GM18526 (cell line): Measurements from ENCODE around the gene RRBP1.

Source experiments
- POLR2A ChIP-seq: IDR thresholded peaks from 3 replicates; pipeline ENCODE4 v1.6.1; 2011; ENCODE audit not compliant: insufficient read length; ENCODE audit errors: extremely low read depth

RRBP1 gene

DNA sequence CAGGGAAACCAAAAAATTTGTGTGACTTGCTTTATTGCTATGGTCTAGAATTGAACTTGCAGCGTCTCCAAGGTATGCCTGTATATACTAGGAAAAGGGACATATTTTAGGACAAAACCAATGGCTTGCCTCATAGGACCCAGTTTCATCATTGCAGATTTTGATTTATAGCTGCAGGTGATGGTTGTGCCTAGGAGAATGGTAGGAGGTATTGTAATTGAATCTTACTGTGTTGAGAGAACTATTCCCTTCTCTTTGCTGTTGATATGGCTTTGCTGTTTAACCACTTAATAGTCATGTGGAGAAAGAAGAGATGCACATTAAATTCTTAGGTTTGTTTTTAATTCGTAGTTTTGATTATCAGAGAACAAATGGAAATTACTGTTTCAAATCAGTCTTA, 95.8 kb downstream of the RRBP1 start:
- TF ChIP-seq POLR2A = no peak

DNA sequence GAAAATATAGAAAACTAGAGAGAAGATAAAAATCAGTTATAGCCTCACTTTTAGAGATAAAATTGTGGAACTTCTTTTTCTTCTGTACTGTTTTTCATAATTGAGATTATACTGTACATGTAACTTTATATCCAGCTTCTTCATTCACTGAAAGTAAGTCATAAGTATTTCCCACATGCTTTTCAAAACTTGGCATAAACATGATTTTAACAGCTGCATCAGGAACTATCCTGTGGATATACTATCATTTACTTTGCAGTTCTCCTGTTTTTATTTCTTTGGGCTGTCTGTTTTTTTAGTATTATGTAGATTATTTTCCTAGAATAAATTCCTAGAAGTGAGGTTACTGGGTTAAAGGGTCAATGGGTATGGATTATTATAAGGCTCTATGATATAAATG, 97.4 kb downstream of the RRBP1 start:
- TF ChIP-seq POLR2A = no peak

GRCh38 chr20:17583126-17583525, 98.9 kb downstream of the RRBP1 start:
- TF ChIP-seq POLR2A = no peak

GRCh38 chr20:17580895-17581294, 101.1 kb downstream of the RRBP1 start:
- TF ChIP-seq POLR2A = no peak

DNA sequence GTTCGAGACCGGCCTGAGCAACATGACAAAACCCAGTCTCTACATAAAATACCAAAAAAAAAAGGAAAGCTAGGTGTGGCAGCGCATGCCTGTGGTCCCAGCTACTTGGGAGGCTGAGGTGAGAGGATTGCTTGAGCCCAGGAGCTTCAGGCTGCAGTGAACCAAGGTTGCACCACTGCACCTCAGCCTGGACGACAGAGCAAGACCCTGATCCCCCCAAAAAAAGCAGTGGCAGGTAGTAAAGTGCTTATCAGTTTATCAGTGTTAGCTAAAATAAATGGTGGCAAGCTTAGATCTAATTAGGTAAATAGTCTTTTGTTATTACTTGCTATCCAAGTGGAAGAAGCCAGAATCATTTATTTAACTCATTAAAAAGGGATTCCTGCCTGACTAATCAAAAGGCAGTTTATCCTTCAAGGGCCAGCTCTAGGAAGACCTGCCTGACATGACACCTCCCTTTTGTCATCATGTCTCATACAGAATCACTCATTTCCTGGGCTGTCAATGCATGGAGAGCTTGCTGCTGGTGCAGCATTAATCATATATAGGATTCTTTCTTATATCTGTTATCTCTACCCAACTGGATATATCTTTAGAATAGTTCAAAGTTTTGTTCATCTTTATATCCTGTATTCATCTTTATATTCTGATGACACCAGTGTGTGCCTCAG, 102.5 kb downstream of the RRBP1 start:
- TF ChIP-seq POLR2A = no peak

DNA sequence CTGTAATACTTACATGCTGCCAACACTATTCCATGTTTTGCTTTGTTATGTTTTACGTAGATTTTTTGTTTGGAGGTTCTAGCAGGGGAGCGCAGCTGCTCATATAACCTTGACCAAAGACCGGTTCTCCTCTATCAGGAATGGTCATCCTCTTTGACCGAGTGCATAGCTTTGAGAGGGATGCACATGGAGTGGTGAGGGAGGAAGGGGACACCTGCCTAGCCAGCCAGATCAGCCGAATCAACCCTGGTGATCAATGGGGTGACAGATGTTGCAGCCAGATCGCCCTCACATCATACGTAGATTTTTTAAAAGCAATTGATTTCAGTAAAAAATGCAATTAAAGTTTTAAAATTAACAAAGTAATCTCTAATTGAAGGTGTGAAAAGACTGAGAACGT, 105.8 kb downstream of the RRBP1 start:
- no peak for TF ChIP-seq POLR2A

DNA sequence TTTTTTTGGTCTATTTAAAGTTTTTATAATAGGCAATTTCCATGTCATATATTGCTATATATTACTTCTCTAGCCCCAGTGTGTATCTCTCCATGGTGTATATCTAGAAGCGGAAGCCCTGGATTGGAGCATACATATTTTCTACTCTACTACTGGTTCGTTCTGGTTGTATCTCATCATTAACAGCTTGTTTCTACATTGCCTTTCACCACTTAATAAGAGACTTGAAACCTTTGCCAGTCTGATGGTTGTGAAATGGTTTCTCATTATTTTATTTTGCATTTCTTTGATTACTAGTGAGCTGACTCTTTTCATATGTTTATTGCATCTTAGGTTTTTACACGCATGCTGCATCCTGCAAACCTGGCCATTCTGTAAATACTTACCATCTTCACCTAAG, 108.6 kb downstream of the RRBP1 start:
- TF ChIP-seq POLR2A = no peak

DNA sequence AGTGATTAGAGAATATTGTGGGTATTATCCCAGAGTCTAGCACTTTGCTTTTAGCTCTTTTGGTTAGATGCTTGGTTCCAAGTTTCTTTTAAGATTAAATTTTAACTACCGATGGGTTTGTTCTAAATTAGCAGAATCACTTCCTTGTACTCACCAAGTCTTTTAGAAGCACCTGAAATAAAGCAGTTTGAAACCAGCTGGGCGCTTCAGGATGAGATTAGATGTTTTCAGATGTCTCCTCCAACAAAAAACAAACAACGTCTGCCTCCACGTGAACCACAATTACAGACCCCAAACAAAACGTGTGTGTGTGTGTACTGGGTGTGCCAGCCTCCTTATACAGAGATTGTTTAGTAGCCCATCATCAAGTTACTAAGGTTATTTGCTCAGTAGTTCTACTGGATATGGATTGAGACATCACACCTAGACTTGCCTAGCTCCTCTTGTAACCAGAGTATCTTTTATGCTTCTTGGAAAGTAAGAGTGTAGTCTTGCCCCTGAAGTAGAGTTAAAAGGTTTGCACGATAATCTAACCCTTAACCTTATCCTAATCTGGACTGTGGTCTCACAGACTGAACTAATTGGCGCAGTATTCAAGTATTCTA, 109.9 kb downstream of the RRBP1 start:
- TF ChIP-seq POLR2A = no peak

DNA sequence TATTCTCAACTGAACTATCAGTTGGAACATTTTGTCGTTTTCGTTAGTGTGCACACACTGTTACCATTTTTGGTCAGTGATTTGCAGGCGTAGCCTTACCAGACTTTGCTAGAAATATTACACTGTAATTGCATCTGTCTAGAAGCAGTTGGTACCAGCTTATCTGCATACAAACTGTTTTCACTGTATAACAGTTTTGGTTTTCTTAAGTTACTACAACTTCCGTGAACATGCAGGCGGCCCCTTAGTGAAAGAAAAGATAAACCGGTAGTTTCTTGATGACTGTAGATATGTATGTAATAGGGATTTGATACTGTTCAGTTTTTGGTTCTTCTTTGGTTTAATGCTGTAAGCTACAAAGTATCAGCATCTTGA, 110.9 kb downstream of the RRBP1 start:
- TF ChIP-seq POLR2A = no peak

DNA sequence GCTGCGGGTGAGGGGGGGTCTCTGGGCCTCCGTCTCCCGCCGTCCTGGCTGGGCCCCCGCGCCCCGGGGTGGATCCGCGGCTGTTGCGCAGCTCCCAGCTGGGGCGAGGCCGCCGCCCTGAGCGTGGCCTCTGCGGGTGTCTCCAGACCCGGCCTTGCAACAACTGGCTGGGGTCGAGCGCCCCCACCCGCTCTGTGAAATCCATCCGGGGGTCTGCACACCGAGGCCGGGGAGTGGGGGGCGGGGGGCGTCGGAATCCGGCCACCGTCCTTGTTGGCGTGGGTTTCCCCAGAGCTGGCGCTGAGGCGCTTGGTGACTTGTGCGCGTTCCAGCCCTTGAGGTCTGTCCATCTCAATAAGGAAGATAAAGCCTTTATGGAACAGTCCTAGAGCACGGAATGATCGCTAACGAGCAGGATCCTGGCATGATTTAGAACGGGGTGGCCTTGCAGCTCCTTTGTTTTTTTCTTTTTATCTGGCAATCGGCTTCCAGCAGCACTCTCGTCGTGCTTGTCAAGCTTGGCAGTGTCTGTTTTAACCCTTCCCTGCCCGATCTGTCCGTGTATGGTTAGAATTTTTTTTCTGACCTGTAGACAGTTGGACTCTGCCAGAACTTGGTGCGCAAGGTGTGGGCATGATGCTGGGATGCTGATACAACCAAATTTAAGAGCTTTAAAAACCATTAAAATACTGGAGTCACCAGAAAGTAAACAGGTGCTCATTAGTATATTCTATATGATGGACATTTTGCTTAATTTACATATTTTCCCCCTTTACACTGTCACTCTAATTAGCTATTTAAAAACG, 111.5 kb downstream of the RRBP1 start:
- TF ChIP-seq POLR2A = no peak

GRCh38 chr20:17569616-17570346, 112.3 kb downstream of the RRBP1 start, which contains the start of gene DSTN:
TSS of gene DSTN (plus strand) at chr20:17570075. CDS start at chr20:17570209, 134 bp downstream.
- TF ChIP-seq POLR2A = peak; percentile 45

GRCh38 chr20:17568972-17569521, 113.0 kb downstream of the RRBP1 start:
- TF ChIP-seq POLR2A = no peak

GRCh38 chr20:17568045-17568788, 113.8 kb downstream of the RRBP1 start:
- no peak for TF ChIP-seq POLR2A

GRCh38 chr20:17566345-17566744, 115.7 kb downstream of the RRBP1 start:
- no peak for TF ChIP-seq POLR2A

DNA sequence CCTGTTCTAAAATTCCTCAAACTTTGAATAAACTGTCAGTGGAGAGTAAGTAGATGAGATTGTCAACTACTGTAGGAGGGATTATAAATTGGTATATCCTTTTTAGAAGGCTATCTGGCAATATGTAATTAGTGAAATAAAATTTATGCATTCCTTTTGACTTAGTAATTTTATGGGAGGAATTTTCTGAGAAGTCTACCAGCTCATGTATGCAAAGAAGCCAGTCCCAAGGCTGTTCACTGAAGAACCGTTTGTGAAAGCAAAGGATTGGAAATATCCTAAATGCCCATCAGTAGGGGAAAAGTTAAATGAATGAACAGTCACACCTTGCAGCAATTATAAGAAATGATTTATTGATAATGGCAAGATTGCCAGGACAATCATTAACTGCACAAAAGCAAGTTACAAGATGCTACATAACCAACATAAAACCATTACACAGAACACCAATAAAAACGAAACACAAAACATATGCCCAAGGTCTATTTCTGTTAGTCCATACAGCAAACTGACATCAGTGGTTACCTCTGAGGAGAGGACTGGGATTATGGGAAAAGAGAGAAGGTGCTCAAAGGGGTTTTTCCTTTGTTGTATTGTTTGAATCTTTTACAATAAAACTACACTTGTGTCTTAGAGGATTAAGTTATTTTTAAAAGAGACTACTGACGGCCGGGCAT, 116.7 kb downstream of the RRBP1 start:
- no peak for TF ChIP-seq POLR2A
